HG03064 (cell line): ENCODE data around the gene MCF2L.

ENCODE experiments used
- ATAC-seq: cut with Tn5 transposase; IDR thresholded peaks from one replicate; pipeline ENCODE4 v1.9.1; 2021; ENCODE audit warnings: low read depth; ENCODE audit not compliant: unreplicated experiment

MCF2L gene

GRCh38 chr13:112976526-112976925, 7.5 kb downstream of the MCF2L start:
- ATAC-seq = no peak

DNA sequence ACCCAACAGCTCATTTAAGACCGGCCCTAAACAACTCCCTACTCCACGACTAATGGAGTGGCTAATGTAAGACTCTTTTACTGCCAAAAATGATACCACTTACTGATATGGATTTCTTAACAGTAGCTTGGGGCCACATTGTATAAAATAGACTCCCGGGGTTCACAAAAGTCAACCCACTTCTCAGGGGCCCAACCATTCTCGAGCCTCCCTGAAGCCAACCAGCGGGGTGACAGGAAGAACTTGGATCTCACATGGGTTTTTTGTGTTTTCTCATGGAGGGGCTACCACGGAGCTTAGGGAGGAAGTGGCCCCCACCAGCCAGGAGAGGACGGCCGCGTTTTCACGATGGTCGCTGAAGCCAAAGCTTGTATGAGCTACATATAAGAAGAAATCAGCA, 8.1 kb downstream of the MCF2L start:
- no peak for ATAC-seq

GRCh38 chr13:112977525-112977924, 8.5 kb downstream of the MCF2L start:
- ATAC-seq = no peak

- ATAC-seq = no peak
These were observed 9.8 kb downstream of the MCF2L start for GRCh38 chr13:112978561-112979405.

- ATAC-seq = no peak
These were observed 10.4 kb downstream of the MCF2L start for GRCh38 chr13:112979406-112979902.

DNA sequence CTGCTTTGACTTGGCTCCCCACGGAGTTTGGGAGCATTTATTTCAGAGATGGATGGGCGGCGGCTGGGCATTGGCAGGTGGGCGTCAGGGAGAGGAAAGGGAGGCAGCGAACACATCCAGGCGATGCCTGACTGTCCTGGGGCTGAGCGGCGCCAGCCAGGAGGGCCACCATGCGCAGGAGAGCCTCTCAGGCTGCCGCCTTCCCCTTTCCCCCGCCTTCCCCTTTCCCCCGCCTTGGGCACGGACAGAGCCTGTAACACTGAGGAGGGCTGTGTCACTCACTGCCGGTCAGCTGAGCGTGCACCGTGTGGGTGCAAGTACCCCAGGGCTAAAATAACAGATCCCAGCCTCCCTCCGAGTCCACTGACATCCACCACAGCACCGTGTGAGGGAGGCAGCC, 11.4 kb downstream of the MCF2L start:
- no peak for ATAC-seq

- ATAC-seq = no peak
These were observed 12.4 kb downstream of the MCF2L start for GRCh38 chr13:112981451-112981850.

GRCh38 chr13:112982281-112983041, 13.4 kb downstream of the MCF2L start:
- ATAC-seq = no peak

DNA sequence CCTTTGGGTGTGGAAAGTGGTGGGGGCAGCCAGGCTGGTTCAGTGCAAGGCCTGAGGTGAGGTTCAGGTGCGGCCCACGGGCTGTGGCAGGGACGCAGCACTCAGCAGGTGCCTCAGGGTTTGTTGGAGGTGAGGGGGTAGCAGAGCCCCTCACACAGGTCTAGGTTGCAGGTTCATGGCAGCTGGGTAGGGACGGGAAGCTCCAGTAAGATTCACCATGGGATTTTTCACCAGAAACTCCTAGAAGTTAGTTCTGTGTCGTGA, 14.0 kb downstream of the MCF2L start:
- ATAC-seq = no peak

DNA sequence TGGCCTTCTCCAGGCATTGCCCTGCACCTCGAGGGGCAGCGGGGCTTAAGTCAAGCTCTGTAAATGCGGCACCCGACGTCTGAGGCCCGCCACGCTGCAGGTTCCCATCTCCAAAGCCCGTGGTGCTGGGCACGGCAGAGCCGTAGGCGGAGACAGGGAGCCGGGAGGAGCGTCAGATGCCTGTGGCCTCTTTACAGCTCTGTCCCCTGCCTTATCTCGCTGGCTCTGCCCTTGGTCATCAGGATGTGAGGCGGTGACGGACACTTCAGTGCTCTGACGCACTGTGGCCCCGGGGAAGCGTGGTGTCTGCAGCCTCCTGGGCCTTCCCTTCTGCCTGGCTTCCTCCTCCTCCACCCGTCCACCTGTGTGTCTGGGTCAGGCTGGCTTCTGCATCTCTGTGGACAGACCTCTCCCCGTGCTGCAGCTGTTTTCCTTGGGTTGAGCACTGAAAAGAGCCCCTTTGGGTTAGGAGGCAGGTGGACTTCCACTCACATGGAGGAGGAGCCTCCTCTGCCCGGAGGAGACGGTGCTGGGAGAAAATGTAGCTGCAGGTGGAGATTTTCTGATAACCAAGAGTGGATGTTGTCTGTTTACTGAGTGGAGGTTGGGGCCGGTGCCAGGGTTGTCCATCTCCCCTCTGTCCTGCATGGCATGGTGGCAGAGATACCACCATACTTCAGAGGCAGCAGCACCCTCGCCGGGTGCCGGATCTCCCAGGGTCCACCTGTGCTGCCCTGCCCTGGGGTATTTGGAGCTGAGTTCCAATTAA, 14.6 kb downstream of the MCF2L start:
- ATAC-seq = no peak

DNA sequence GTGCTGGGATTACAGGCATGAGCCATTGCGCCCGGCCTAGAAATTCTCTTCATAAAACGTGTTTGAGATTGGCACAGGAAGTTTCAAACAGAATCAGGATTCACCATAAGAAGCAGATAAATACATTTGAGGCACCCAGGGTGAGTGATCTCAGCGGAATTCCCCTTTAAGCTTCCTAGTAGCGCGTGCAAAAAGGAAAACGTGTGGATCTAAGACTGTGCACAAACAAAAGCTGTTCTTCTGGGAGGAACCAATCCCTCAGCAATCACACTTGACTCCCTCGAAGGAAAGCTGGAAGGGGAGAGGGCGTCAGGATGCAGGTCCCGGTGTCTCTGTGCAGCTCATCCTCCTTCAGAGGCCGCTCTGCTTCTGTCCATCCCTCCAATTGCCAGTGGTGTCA, 15.5 kb downstream of the MCF2L start:
- no peak for ATAC-seq

DNA sequence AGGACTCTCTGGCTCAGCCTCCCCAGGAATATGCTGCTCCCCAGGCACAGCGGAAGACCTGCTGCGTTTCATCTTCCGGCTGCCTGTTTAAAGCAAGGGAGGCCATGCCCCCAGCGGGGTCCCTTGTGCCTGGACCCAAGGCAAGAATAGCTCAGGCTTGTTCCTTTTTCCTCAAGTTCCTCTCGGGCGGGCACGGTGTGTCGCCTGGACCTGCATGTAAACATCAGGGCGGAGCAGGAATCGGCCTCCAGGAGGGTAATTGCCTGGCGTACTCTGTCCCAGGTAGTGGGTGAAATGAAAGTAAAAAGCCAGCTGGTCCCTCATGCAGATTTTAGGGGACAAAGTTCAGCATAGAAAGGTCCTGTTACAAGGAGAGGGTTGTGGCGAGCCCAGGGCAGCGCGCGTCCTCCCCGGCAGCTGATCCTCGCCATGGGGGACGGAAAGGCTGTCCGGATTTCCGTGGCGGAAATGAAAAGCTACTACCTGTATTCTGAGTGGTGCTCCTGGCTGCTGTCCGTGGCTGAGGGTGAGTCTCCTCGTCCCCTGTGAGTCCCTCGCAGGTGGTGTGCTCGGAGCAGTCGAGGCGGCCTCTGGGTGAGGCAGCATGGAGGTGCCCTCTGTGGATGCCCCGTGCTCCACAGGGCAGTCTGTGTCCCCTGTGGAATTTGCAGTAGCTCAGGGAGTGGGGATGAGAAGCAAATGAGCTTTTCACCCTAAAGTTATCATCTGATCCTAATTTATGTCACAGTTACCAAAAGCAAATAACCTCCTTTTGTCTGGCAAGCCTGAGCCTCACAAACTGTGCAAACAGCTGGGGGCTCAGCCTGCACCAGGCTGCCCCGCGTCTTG, 16.2 kb downstream of the MCF2L start:
- no peak for ATAC-seq

GRCh38 chr13:112985803-112986408, 16.9 kb downstream of the MCF2L start:
- ATAC-seq = no peak

- no peak for ATAC-seq
These were observed 17.5 kb downstream of the MCF2L start for GRCh38 chr13:112986470-112986869.

DNA sequence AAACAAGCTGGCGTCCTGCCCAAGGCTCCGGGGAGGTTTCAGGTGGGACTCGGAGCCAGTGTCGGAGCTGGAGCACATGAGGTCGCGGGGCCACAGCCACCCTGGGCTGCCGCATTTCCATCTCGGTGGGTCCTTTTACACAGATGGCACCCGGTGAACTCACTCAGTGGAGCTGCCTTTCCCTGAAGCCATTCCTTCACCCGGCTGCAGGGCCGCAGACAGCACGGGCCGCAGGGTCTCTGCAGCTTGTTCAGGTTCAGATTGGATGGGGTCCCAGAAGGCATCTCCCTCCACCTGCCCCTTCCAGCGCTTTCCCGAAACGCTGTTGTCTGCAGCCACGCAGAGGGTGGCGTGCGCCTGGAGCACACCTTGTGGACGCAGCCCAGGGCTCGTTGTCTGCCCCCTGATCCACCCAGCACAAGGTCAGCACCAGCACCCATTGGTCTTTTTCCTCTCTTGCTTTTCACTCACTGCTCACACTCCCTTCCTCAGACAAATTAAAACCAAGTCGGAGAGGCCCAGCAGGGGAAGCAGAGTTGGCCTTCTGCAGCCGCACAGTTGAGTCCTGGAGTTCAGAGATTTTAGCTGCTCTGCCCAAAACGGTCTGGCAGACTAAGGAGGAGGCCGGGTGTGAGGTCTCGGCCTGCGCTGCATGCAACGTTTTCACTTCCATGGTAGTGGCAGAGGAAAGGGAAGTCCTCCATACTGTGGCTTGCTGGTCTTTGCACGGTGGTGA, 18.1 kb downstream of the MCF2L start:
- ATAC-seq = no peak

DNA sequence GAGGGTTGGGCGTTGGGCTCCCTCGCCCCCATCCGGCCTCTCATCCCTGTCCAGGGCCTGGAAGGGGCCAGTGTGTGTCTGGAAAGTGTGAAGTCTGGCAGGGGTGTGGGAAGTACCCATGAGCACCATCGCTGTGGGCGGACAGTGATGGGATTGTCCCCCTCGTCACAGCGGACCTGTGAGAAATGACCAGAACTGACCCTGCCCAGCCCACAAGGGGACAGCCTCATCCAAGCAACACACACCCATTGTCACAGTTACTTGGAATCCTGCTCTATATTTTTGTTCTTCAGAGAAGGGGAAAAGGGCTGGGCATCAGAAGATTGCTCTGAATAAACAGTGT, 18.6 kb downstream of the MCF2L start:
- ATAC-seq = no peak

DNA sequence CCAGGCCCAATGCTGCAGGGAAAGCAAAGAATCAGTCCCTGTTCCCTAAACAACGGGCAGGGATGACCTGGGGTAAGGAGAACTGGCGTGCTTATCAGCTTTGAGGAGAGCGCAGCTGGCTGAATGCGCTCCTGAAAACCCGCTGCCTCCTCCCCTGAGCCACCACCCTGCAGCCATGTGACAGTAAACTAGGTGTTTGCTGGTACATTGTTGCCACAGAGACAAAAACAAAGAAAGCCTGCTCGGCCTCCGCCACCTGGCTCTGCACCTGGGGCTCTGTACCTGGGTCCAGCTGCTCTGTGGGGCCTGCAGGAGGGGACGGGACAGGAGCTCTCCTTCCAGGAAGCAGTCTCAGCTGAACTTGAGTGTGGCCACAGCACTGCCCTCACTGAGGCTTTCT, 21.8 kb downstream of the MCF2L start:
- ATAC-seq = no peak

GRCh38 chr13:112991609-112992008, 22.6 kb downstream of the MCF2L start:
- ATAC-seq = no peak

GRCh38 chr13:112992931-112993680, 24.1 kb downstream of the MCF2L start:
- ATAC-seq = no peak
